ENCODE results near the gene GSC2. TPM values are rescaled to one million over a fixed set of nuclear protein-coding genes. Genes with fewer than 3 reads are reported as not detected.
A peak's percentile ranks its signal among the peaks of the same experiment; 100 is the strongest.

GSC2 gene
- total and polyA plus RNA-seq, 2 of the 4 experiments (the other 2 are of a cell fraction): not detected

- Histone ChIP-seq H3K4me2 (ENCODE audit: low read depth, low read length) (no peak overlapping the region), H3K14ac (replicated peaks; ENCODE audit: low read depth, low read length) (no peak overlapping the region), H3K4ac (ENCODE audit: low read depth, low read length) (no peak overlapping the region), H4K91ac (ENCODE audit: insufficient read depth, low read depth, low read length) (no peak overlapping the region), H2AK9ac (replicated peaks; ENCODE audit: low read depth, low read length, poor library complexity) (peak overlapping the region; percentile 42), H2BK120ac (ENCODE audit: low read depth, low read length) (no peak overlapping the region), H4K20me1 (ENCODE audit: insufficient read depth, low read length) (peaks cover 12% of the 10 kb centered on the region), H3K27me3 (ENCODE audit: control insufficient read depth, insufficient read depth, low read length) (no peaks in the 10 kb centered on the region), H3K4me3 (ENCODE audit: insufficient read depth, low read depth, low read length) (no peak overlapping the region), H3K79me1 (ENCODE audit: low read depth in 1 of 2, low read length in 2 of 2) (peaks cover 3 to 11% of the 10 kb centered on the region in 2 experiments; a peak in 3 of 4 replicates), H3K9me3 (ENCODE audit: control insufficient read depth, insufficient read depth, low read length) (no peaks in the 10 kb centered on the region), H3K27ac (ENCODE audit: insufficient read depth, low read length) (no peak overlapping the region), H2BK15ac (ENCODE audit: low read depth, low read length) (no peak overlapping the region), H3K23ac (ENCODE audit: low read depth, low read length) (no peak overlapping the region), H3K4me1 (ENCODE audit: control insufficient read depth, insufficient read depth, low read length) (peaks cover 9% of the 10 kb centered on the region), H3K9me1 (ENCODE audit: insufficient read depth, low read length) (peaks cover 5% of the 10 kb centered on the region), H2AFZ (replicated peaks; ENCODE audit: low read length, poor library complexity) (no peak overlapping the region), H2BK20ac (ENCODE audit: low read depth, low read length) (no peak overlapping the region), H2AK5ac (ENCODE audit: low read depth, low read length) (no peak overlapping the region), H3K56ac (ENCODE audit: extremely low read depth, insufficient read depth, low read length) (no peak overlapping the region), H3K9ac (ENCODE audit: low read depth, low read length) (no peak overlapping the region), H4K5ac (ENCODE audit: low read depth, low read length) (no peak overlapping the region), H2BK5ac (ENCODE audit: low read depth, low read length, poor library complexity, severe bottlenecking) (no peak overlapping the region), H3K36me3 (ENCODE audit: control insufficient read depth, insufficient read depth, low read length) (no peaks in the 10 kb centered on the region), H4K8ac (ENCODE audit: low read depth in 2 of 2, low read length in 2 of 2) (no peak overlapping the region), H3K18ac (ENCODE audit: low read depth, low read length) (no peak overlapping the region)
- WGBS, 2 experiments (ENCODE audit: extremely low coverage in 2 of 2, insufficient read length in 1 of 2): 60% methylated on average over 10 of the region's 21 CpGs; no CpG with 5 or more reads in 1 of the 2 experiments
- BruUV-seq (replicated peaks): no TSS peak
- TF ChIP-seq CEBPB (IDR thresholded peaks at IDR 0.05; ENCODE audit: low read depth, low read length): peak; percentile 23; the same call in 1 of the 2 replicates
- no peak for TF ChIP-seq CTCF (conservative IDR thresholded peaks at IDR 0.05; ENCODE audit: low read depth, low read length)
- CTCF ChIA-PET: no interaction called here
- in situ Hi-C loops (cut with MboI; ENCODE audit: low sequenced_read_pairs) (no loop called here), intact Hi-C loops (cut with micrococcal nuclease) (no loop called here), dilution Hi-C loops (cut with HindIII; ENCODE audit: low sequenced_read_pairs, unreplicated experiment) (no loop called here)
- ATAC-seq (ENCODE audit: low read depth) (no peak), DNase-seq (no peak)
- POLR2A ChIA-PET (ENCODE audit: unreplicated experiment): no interaction called here
Observed at GRCh38 chr22:19125474-19126308, 24.4 kb downstream of the GSC2 start.

Measured in IMR-90 (cell line).